ENCODE results near the gene ZBTB46.
"Not testable (repeated sequence)": the region's sequence is repeated elsewhere in the genome, so short reads cannot be mapped to it uniquely, and the experiment has no call there.

ZBTB46 gene

GRCh38 chr20:63787302-63787701, 43.8 kb downstream of the ZBTB46 start:
- DNase-seq (ENCODE audit: low read depth) = no peak

GRCh38 chr20:63785691-63786131, 45.4 kb downstream of the ZBTB46 start:
- no peak for DNase-seq (ENCODE audit: low read depth)

- no peak for DNase-seq (ENCODE audit: low read depth)
Measured at GRCh38 chr20:63783970-63784369, 47.1 kb downstream of the ZBTB46 start.

GRCh38 chr20:63782521-63782971, 48.5 kb downstream of the ZBTB46 start:
- DNase-seq (ENCODE audit: low read depth) = no peak

GRCh38 chr20:63782051-63782471, 49.0 kb downstream of the ZBTB46 start:
- no peak for DNase-seq (ENCODE audit: low read depth)

- no peak for DNase-seq (ENCODE audit: low read depth)
Measured at GRCh38 chr20:63781181-63781580, 49.9 kb downstream of the ZBTB46 start.

- no peak for DNase-seq (ENCODE audit: low read depth)
Measured at GRCh38 chr20:63778857-63779256, 52.2 kb downstream of the ZBTB46 start.

- no peak for DNase-seq (ENCODE audit: low read depth)
Measured at GRCh38 chr20:63778034-63778752, 52.9 kb downstream of the ZBTB46 start.

- no peak for DNase-seq (ENCODE audit: low read depth)
Measured at GRCh38 chr20:63777614-63778013, 53.5 kb downstream of the ZBTB46 start.

GRCh38 chr20:63776875-63777274, 54.2 kb downstream of the ZBTB46 start:
- DNase-seq (ENCODE audit: low read depth) = not testable (repeated sequence)

GRCh38 chr20:63775096-63775978, 55.7 kb downstream of the ZBTB46 start:
- no peak for DNase-seq (ENCODE audit: low read depth)

- DNase-seq (ENCODE audit: low read depth) = no peak
Measured at GRCh38 chr20:63774306-63774705, 56.8 kb downstream of the ZBTB46 start.

- no peak for DNase-seq (ENCODE audit: low read depth)
Measured at GRCh38 chr20:63773571-63774241, 57.4 kb downstream of the ZBTB46 start.

- DNase-seq (ENCODE audit: low read depth) = no peak
Measured at GRCh38 chr20:63772781-63773518, 58.1 kb downstream of the ZBTB46 start.

GRCh38 chr20:63771046-63771707, 59.9 kb downstream of the ZBTB46 start:
- DNase-seq (ENCODE audit: low read depth) = no peak

GRCh38 chr20:63769891-63770474, 61.1 kb downstream of the ZBTB46 start:
- DNase-seq (ENCODE audit: low read depth) = no peak

GRCh38 chr20:63768591-63769515, 62.2 kb downstream of the ZBTB46 start:
- DNase-seq (ENCODE audit: low read depth) = no peak

GRCh38 chr20:63767886-63768285, 63.2 kb downstream of the ZBTB46 start:
- DNase-seq (ENCODE audit: low read depth) = no peak

- no peak for DNase-seq (ENCODE audit: low read depth)
Measured at GRCh38 chr20:63767456-63767855, 63.6 kb downstream of the ZBTB46 start.
